ENCODE results near the gene ARFIP2.

ARFIP2 gene

GRCh38 chr11:6468712-6469495 is 12.2 kb downstream of the ARFIP2 start:
- TF ChIP-seq CREB1 (IDR thresholded peaks at IDR 0.05; ENCODE audit: low read depth) (no peak), ZBTB7A (IDR thresholded peaks at IDR 0.05; ENCODE audit: low read depth) (no peak), TCF12 (IDR thresholded peaks at IDR 0.05; ENCODE audit: low read depth) (no peak), FOXM1 (IDR thresholded peaks at IDR 0.05; ENCODE audit: borderline replicate concordance, low read depth) (no peak), NFIC (IDR thresholded peaks at IDR 0.05) (peak; percentile 34; the same call in 1 of the 2 replicates)
- TF ChIP-seq, protein P1, sequence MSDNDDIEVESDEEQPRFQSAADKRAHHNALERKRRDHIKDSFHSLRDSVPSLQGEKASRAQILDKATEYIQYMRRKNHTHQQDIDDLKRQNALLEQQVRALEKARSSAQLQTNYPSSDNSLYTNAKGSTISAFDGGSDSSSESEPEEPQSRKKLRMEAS (IDR thresholded peaks at IDR 0.05), result no peak
- TF ChIP-seq, protein P2, sequence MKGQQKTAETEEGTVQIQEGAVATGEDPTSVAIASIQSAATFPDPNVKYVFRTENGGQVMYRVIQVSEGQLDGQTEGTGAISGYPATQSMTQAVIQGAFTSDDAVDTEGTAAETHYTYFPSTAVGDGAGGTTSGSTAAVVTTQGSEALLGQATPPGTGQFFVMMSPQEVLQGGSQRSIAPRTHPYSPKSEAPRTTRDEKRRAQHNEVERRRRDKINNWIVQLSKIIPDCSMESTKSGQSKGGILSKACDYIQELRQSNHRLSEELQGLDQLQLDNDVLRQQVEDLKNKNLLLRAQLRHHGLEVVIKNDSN (IDR thresholded peaks at IDR 0.05), result no peak

DNA sequence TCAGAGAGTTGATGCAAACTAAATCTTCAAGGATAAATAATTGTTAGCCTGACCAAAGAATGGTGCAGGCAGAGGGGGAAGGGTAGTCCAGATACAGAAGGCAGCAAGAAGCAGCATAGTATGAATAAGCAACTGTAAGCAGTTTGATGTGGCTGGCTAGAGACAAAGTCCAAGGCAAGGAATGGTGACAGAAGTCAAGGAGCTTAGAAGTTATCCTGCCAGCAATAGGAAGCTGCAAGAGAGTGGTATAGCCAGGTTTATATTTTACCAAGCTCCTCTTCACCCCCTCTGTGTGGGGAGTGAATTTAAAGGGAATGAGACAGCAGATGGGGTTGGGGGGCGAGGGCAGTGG is 22.1 kb downstream of the ARFIP2 start:
- no peak for TF ChIP-seq TCF12 (IDR thresholded peaks at IDR 0.05; ENCODE audit: low read depth)
- no peak for TF ChIP-seq TAF1 (IDR thresholded peaks at IDR 0.05; ENCODE audit: low read depth)
- no peak for TF ChIP-seq FOXM1 (IDR thresholded peaks at IDR 0.05; ENCODE audit: borderline replicate concordance, low read depth)
- TF ChIP-seq RAD21 (IDR thresholded peaks at IDR 0.05; ENCODE audit: low read depth), result no peak
- TF ChIP-seq, protein P3, sequence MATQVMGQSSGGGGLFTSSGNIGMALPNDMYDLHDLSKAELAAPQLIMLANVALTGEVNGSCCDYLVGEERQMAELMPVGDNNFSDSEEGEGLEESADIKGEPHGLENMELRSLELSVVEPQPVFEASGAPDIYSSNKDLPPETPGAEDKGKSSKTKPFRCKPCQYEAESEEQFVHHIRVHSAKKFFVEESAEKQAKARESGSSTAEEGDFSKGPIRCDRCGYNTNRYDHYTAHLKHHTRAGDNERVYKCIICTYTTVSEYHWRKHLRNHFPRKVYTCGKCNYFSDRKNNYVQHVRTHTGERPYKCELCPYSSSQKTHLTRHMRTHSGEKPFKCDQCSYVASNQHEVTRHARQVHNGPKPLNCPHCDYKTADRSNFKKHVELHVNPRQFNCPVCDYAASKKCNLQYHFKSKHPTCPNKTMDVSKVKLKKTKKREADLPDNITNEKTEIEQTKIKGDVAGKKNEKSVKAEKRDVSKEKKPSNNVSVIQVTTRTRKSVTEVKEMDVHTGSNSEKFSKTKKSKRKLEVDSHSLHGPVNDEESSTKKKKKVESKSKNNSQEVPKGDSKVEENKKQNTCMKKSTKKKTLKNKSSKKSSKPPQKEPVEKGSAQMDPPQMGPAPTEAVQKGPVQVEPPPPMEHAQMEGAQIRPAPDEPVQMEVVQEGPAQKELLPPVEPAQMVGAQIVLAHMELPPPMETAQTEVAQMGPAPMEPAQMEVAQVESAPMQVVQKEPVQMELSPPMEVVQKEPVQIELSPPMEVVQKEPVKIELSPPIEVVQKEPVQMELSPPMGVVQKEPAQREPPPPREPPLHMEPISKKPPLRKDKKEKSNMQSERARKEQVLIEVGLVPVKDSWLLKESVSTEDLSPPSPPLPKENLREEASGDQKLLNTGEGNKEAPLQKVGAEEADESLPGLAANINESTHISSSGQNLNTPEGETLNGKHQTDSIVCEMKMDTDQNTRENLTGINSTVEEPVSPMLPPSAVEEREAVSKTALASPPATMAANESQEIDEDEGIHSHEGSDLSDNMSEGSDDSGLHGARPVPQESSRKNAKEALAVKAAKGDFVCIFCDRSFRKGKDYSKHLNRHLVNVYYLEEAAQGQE (IDR thresholded peaks at IDR 0.05; ENCODE audit: low read depth), result no peak
- TF ChIP-seq EP300 (IDR thresholded peaks at IDR 0.05; ENCODE audit: borderline replicate concordance), result no peak
- TF ChIP-seq EGR1 (IDR thresholded peaks at IDR 0.05), result no peak
- no peak for TF ChIP-seq TEAD4 (IDR thresholded peaks at IDR 0.05)
- no peak for TF ChIP-seq CREB1 (IDR thresholded peaks at IDR 0.05; ENCODE audit: low read depth)
- TF ChIP-seq NFIC (IDR thresholded peaks at IDR 0.05), result no peak
- TF ChIP-seq ZBTB7A (IDR thresholded peaks at IDR 0.05; ENCODE audit: low read depth), result no peak
- TF ChIP-seq YY1 (IDR thresholded peaks at IDR 0.05; ENCODE audit: low read depth), result no peak
- TF ChIP-seq, protein P2 (IDR thresholded peaks at IDR 0.05), result no peak
- TF ChIP-seq, protein P1 (IDR thresholded peaks at IDR 0.05), result no peak

- no peak for TF ChIP-seq RAD21 (IDR thresholded peaks at IDR 0.05; ENCODE audit: low read depth)
- TF ChIP-seq TCF12 (IDR thresholded peaks at IDR 0.05; ENCODE audit: low read depth), result no peak
- no peak for TF ChIP-seq EGR1 (IDR thresholded peaks at IDR 0.05)
- TF ChIP-seq, protein P1 (IDR thresholded peaks at IDR 0.05), result no peak
- TF ChIP-seq EP300 (IDR thresholded peaks at IDR 0.05; ENCODE audit: borderline replicate concordance), result no peak
- TF ChIP-seq FOXM1 (IDR thresholded peaks at IDR 0.05; ENCODE audit: borderline replicate concordance, low read depth), result no peak
- no peak for TF ChIP-seq NFIC (IDR thresholded peaks at IDR 0.05)
- TF ChIP-seq CEBPB (IDR thresholded peaks at IDR 0.05), result no peak
- TF ChIP-seq YY1 (IDR thresholded peaks at IDR 0.05; ENCODE audit: low read depth), result no peak
- TF ChIP-seq TAF1 (IDR thresholded peaks at IDR 0.05; ENCODE audit: low read depth), result no peak
- TF ChIP-seq, protein P3 (IDR thresholded peaks at IDR 0.05; ENCODE audit: low read depth), result no peak
- TF ChIP-seq ZBTB7A (IDR thresholded peaks at IDR 0.05; ENCODE audit: low read depth), result no peak
- no peak for TF ChIP-seq CREB1 (IDR thresholded peaks at IDR 0.05; ENCODE audit: low read depth)
- no peak for TF ChIP-seq TEAD4 (IDR thresholded peaks at IDR 0.05)
These were observed 22.6 kb downstream of the ARFIP2 start for GRCh38 chr11:6458352-6459098.

GRCh38 chr11:6457581-6458320 is 23.4 kb downstream of the ARFIP2 start:
- TF ChIP-seq TEAD4 (IDR thresholded peaks at IDR 0.05), result no peak
- TF ChIP-seq CEBPB (IDR thresholded peaks at IDR 0.05), result no peak
- TF ChIP-seq EGR1 (IDR thresholded peaks at IDR 0.05), result no peak
- no peak for TF ChIP-seq FOXM1 (IDR thresholded peaks at IDR 0.05; ENCODE audit: borderline replicate concordance, low read depth)
- TF ChIP-seq, protein P2 (IDR thresholded peaks at IDR 0.05), result no peak
- TF ChIP-seq, protein P3 (IDR thresholded peaks at IDR 0.05; ENCODE audit: low read depth), result no peak
- TF ChIP-seq TCF12 (IDR thresholded peaks at IDR 0.05; ENCODE audit: low read depth), result no peak
- TF ChIP-seq YY1 (IDR thresholded peaks at IDR 0.05; ENCODE audit: low read depth), result no peak
- no peak for TF ChIP-seq ZBTB7A (IDR thresholded peaks at IDR 0.05; ENCODE audit: low read depth)
- no peak for TF ChIP-seq EP300 (IDR thresholded peaks at IDR 0.05; ENCODE audit: borderline replicate concordance)
- TF ChIP-seq CREB1 (IDR thresholded peaks at IDR 0.05; ENCODE audit: low read depth), result no peak
- no peak for TF ChIP-seq NFIC (IDR thresholded peaks at IDR 0.05)
- no peak for TF ChIP-seq RAD21 (IDR thresholded peaks at IDR 0.05; ENCODE audit: low read depth)
